LNCAP (cell line): Measurements from ENCODE around the gene TSPAN1.

Experiments
- TF ChIP-seq, protein P1 (sequence below): fragments of 450-650 bp; IDR thresholded peaks from 2 replicates; pipeline ENCODE4 v1.5.1; 2017; ENCODE audit warnings: mild to moderate bottlenecking

Gene TSPAN1

DNA sequence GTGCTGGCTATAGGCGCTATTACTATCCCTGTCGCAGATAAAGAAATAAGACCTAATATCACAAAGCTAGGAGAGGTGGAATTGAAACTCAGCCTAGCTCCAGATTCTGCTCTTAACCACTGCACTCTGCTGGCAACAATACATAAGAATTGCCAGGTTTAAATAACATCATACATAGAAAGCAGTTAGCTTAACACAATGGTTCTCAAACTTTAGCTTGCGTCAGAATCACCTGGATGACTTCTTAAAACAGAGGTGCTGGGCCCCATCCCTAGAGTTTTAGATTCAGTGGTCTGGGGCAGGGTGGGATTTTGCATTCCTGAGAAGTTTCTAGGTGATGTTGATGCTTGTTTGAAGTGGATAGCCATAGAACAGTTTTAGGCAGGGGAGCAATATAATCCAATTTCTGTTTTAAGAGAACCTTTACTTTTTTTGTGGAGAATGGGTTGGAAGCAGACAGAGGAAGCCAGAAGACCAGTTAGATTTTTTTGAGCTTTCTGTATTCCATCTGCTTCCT lies 24.4 kb downstream of the TSPAN1 start:
- TF ChIP-seq, protein P1, sequence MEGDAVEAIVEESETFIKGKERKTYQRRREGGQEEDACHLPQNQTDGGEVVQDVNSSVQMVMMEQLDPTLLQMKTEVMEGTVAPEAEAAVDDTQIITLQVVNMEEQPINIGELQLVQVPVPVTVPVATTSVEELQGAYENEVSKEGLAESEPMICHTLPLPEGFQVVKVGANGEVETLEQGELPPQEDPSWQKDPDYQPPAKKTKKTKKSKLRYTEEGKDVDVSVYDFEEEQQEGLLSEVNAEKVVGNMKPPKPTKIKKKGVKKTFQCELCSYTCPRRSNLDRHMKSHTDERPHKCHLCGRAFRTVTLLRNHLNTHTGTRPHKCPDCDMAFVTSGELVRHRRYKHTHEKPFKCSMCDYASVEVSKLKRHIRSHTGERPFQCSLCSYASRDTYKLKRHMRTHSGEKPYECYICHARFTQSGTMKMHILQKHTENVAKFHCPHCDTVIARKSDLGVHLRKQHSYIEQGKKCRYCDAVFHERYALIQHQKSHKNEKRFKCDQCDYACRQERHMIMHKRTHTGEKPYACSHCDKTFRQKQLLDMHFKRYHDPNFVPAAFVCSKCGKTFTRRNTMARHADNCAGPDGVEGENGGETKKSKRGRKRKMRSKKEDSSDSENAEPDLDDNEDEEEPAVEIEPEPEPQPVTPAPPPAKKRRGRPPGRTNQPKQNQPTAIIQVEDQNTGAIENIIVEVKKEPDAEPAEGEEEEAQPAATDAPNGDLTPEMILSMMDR: no peak

DNA sequence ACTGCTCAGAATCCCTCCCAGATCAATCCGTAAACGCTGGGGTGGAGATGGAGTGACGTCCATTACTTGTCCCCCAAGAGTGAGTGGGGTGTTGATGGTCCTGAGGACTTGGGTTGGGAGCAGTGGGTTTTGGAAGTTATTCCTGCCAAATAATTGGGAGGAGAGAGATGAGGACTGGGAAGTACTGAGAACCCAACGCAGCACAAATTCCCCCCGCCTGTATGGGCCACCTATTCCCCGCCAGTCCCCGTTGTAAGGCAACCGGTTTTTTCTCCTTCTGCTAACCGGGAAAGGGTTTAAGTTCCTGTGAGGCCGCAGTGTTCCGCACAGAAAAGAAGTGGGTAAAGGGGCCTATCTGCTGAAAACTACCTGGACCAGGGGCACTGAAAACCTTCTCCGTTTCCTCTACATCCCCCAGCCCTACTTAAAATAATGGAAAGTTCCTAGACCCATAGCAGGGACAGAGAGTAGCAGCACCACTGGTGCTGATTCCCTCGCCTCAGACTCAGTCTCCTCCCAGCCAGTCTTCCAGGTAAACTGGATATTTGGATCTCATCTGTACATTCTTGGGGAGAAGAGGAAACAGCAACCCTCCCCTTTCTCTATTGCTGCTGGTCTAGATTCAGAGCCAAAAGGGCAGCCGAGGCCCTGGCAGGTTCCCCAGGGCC lies 29.0 kb downstream of the TSPAN1 start:
- TF ChIP-seq, protein P1: no peak

DNA sequence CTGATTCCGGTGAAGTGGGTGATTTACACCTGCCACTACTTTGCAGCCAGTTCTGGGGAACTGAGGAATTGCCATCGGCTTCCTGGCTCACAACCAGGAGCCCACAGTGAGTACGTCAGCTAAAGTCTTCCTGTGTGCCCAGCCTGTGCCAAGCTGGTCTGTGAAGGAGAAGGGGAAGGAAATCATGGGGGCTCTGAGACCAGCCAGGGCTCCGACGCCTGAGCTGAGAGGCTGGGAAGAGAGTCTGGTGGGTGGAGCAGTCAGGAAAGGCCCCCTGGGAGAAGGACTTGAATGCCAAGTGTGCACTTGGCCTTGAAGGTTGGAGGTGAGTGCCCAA lies 29.5 kb downstream of the TSPAN1 start:
- TF ChIP-seq, protein P1: no peak

DNA sequence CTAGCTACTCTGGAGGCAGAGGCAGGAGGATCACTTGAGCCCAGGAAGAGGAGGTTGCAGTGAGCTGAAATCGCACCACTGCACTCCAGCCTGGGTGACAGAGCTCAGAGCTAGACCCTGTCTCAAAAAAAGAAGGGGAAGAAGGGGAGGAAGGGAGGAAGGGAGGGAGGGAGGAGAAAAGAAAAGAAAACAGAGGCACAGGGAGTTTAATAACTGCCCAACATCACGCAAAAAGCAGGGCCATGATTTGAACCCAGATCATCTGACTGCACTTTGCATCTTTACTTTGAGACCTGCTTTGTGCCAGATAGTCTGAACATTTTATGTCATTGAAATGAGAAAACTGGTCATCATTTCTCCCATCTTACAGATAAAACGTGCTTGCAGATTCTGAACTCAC lies 30.3 kb downstream of the TSPAN1 start:
- TF ChIP-seq, protein P1: no peak

DNA sequence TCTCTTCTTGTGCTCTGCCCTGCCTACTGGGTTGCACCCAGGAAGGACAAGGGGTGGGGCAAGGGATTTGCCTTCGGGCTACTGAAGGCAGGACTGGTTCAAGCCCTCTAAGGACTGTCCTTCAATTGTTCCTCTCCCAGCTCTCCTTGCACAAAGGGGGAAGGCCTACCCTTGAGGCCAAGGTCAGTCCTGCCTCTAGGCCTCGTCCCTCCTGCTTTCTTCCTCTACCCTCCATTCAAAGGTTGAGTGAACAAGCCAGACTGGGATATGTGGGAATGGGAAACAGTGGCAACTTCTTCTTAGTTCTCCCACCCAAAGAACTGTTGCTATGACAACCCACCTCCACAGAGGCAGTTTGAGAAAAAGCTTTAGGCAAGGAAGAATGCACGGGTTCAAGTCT lies 30.9 kb downstream of the TSPAN1 start:
- TF ChIP-seq, protein P1: no peak

DNA sequence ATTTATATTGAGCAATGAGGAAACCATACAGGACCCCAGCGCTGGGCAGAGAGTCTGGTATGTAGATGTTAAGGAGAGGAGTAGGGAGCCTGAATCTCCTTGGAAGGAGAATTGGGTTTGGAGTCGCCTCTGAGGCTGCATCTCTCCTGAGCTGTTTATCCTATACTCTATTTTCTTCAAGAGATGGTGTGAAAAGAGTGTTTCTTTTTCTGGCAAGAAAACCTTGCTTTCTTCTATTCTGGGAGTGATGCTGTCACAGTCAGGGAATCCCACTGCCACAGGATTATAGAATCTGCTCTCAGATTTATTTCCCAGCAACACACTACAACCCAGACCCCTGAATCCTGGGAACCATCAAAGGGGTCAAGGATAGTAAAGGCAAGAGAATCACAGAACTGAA lies 31.5 kb downstream of the TSPAN1 start:
- TF ChIP-seq, protein P1: no peak

DNA sequence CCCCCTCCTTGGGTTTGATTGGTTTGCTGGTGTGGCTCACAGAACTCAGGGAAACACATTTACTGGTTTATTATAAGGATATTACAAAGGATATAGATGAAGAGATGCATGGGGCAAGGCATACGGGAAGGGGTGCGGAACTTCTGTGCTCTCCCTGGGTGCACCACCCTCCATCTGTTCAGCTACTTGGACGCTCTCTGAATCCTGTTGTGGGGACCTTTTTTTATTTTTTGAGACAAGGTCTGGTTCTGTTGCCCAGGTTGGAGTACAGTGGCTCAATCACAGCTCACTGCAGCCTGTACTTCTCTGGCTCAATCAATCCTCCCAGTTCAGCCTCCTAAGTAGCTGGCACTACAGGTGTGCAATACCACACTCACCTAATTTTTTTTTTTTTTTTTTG lies 35.7 kb downstream of the TSPAN1 start:
- TF ChIP-seq, protein P1: no peak

DNA sequence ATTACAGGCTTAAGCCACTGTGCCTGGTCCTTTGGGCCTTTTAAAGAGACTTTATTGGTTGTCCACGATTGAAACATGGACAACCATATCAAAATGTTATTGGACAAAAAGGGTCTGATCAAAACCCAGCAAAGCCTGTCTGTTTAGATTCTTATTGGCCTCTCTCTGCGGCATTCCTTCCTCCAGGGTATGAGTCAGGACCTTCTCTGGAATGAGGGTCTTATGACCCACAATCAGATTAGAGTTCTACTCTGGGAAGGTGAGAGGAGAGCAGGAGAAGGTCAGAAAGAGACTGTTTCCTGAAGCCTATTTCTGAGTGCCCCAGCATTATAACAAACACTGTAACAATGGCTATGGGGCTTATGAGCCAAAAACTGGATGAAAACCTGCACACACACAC lies 36.2 kb downstream of the TSPAN1 start:
- TF ChIP-seq, protein P1: no peak
